Epithelial cell of esophagus (primary cell): ENCODE results near the gene NDUFA1.
"Not testable (repeated sequence)": the region's sequence is repeated elsewhere in the genome, so short reads cannot be mapped to it uniquely, and the experiment has no call there.

Source experiments
- DNase-seq: peaks from one replicate; pipeline ENCODE4 v3.0.0; 2010; ENCODE audit warnings: low read depth
- H3K4me3 ChIP-seq: 2 replicates; pipeline ENCODE4 v1.5.1; 2011; ENCODE audit warnings: mild to moderate bottlenecking, low read length, control low read depth
- CTCF ChIP-seq: IDR thresholded peaks from 2 replicates; pipeline ENCODE4 v1.5.1; 2011; ENCODE audit warnings: low read depth, mild to moderate bottlenecking, low read length, control low read depth, inconsistent platforms; ENCODE audit not compliant: insufficient read depth; ENCODE audit errors: missing control alignments

The NDUFA1 gene

GRCh38 chrX:119885554-119886428 is 14.2 kb downstream of the NDUFA1 start:
- no peak for DNase-seq
- no peak for TF ChIP-seq CTCF
- H3K4me3 ChIP-seq, result no peak overlapping the region

GRCh38 chrX:119887721-119888425 is 16.2 kb downstream of the NDUFA1 start:
- DNase-seq, result peak; percentile 56
- peak; percentile 52 for TF ChIP-seq CTCF
- H3K4me3 ChIP-seq, result no peak overlapping the region

DNA sequence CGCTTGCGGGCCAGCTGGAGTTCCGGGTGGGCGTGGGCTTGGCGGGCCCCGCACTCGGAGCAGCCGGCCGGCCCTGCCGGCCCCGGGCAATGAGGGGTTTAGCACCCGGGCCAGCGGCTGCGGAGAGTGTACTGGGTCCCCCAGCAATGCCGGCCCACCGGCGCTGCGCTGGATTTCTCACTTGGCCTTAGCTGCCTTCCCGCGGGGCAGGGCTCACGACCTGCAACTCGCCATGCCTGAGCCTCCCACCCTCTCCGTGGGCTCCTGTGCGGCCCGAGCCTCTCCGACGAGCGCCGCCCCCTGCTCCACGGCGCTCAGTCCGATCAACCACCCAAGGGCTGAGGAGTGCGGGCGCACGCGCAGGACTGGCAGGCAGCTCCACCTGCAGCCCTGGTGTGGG is 19.0 kb downstream of the NDUFA1 start:
- H3K4me3 ChIP-seq, DNase-seq: not testable (repeated sequence)

GRCh38 chrX:119891961-119892692 is 20.5 kb downstream of the NDUFA1 start:
- DNase-seq, result not testable (repeated sequence)

GRCh38 chrX:119895843-119896326 is 24.3 kb downstream of the NDUFA1 start, which contains the start of gene AKAP14:
Gene AKAP14, plus strand, starts transcription at chrX:119895893. Its CDS starts 7,331 bp downstream, at chrX:119903224.
- TF ChIP-seq CTCF, result no peak

More at GRCh38 chrX:119891961-119892692, 20.5 kb downstream of the NDUFA1 start:
- H3K4me3 ChIP-seq, result not testable (repeated sequence)

GRCh38 chrX:119899125-119899524 is 27.5 kb downstream of the NDUFA1 start:
- TF ChIP-seq CTCF, result no peak
- peak; percentile 45 for DNase-seq
- H3K4me3 ChIP-seq, result no peak overlapping the region

More at GRCh38 chrX:119895843-119896326, 24.3 kb downstream of the NDUFA1 start, which contains the start of gene AKAP14:
- DNase-seq, result no peak
- no peak within 1 kb of the TSS for H3K4me3 ChIP-seq

GRCh38 chrX:119900976-119901375 is 29.3 kb downstream of the NDUFA1 start:
- DNase-seq, result no peak
- H3K4me3 ChIP-seq, result no peak overlapping the region
- no peak for TF ChIP-seq CTCF
